ENCODE results near the gene BNC2.

- TF ChIP-seq POLR2A (IDR thresholded peaks at IDR 0.05; ENCODE audit: low read depth, low read length): no peak
- no peak for TF ChIP-seq TAF1 (IDR thresholded peaks at IDR 0.05; ENCODE audit: borderline replicate concordance, low read depth, low read length)
- TF ChIP-seq POLR2AphosphoS5 (IDR thresholded peaks at IDR 0.05; ENCODE audit: low read depth, low read length): no peak
Observed at GRCh38 chr9:16816011-16816410, 54.5 kb downstream of the BNC2 start.

Measured in GM12892 (cell line).